HepG2 (cell line): ENCODE data around the gene CMIP. TPM values are rescaled to one million over a fixed set of nuclear protein-coding genes. Genes with fewer than 3 reads are reported as not detected.

Source experiments
- CBFB ChIP-seq: sonication (generic); formaldehyde crosslinking; IDR thresholded peaks from 2 replicates; pipeline ENCODE4 v1.4.0; 2020; ENCODE audit warnings: missing genetic modification reagents
- FOXA1 ChIP-seq, 2 experiments: fragments of 450-650 bp in 1 of 2; sonication (generic) in 1 of 2; formaldehyde crosslinking in 1 of 2; IDR thresholded peaks; 2 replicates each; pipeline versions ENCODE4 v1.4.0 to v1.6.1; 2016 to 2020; ENCODE audit warnings: missing genetic modification reagents in 1 of 2
- JUNB ChIP-seq: sonication (generic); formaldehyde crosslinking; IDR thresholded peaks from 2 replicates; pipeline ENCODE4 v1.8.0; 2022; ENCODE audit warnings: missing genetic modification reagents, mild to moderate bottlenecking, borderline replicate concordance
- KDM2A ChIP-seq: sonication (generic); formaldehyde crosslinking; IDR thresholded peaks from 2 replicates; pipeline ENCODE4 v1.4.0; 2020; ENCODE audit warnings: low read depth, missing genetic modification reagents, borderline replicate concordance
- KLF9 ChIP-seq: IDR thresholded peaks from 2 replicates; pipeline ENCODE4 v1.6.1; 2016; ENCODE audit warnings: low read depth
- KMT2B ChIP-seq: IDR thresholded peaks from 2 replicates; pipeline ENCODE4 v1.6.1; 2016; ENCODE audit warnings: missing genetic modification reagents, missing compliant biosample characterization
- SNAPC2 ChIP-seq: sonication (generic); formaldehyde crosslinking; IDR thresholded peaks from 2 replicates; pipeline ENCODE4 v1.8.1; 2022; ENCODE audit warnings: mild to moderate bottlenecking, missing genetic modification reagents
- SP140L ChIP-seq: sonication (generic); formaldehyde crosslinking; IDR thresholded peaks from 2 replicates; pipeline ENCODE4 v1.4.0; 2020; ENCODE audit warnings: missing genetic modification reagents, borderline replicate concordance
- TFE3 ChIP-seq: IDR thresholded peaks from 2 replicates; pipeline ENCODE4 v1.6.1; 2016
- TIGD3 ChIP-seq: sonication (generic); formaldehyde crosslinking; IDR thresholded peaks from 2 replicates; pipeline ENCODE4 v1.5.1; 2020; ENCODE audit warnings: mild to moderate bottlenecking, missing genetic modification reagents, borderline replicate concordance
- ZNF121 ChIP-seq: sonication (generic); formaldehyde crosslinking; IDR thresholded peaks from 2 replicates; pipeline ENCODE4 v1.5.0; 2020; ENCODE audit warnings: mild to moderate bottlenecking, missing genetic modification reagents
- ZNF224 ChIP-seq: sonication (generic); formaldehyde crosslinking; IDR thresholded peaks from 2 replicates; pipeline ENCODE4 v1.5.0; 2020; ENCODE audit warnings: mild to moderate bottlenecking, missing genetic modification reagents
- ZNF333 ChIP-seq: sonication (generic); formaldehyde crosslinking; IDR thresholded peaks from 2 replicates; pipeline ENCODE4 v1.4.0; 2020; ENCODE audit warnings: mild to moderate bottlenecking, missing genetic modification reagents, borderline replicate concordance
- ZNF644 ChIP-seq: IDR thresholded peaks from 2 replicates; pipeline ENCODE4 v1.6.1; 2016; ENCODE audit warnings: low read depth
- ZNF749 ChIP-seq: sonication (generic); formaldehyde crosslinking; IDR thresholded peaks from 2 replicates; pipeline ENCODE4 v1.8.0; 2022; ENCODE audit warnings: mild to moderate bottlenecking, missing genetic modification reagents, moderate library complexity, borderline replicate concordance
- ZNF770 ChIP-seq: sonication (generic); formaldehyde crosslinking; IDR thresholded peaks from 2 replicates; pipeline ENCODE4 v1.5.0; 2020; ENCODE audit warnings: mild to moderate bottlenecking, missing genetic modification reagents
- polyA plus RNA-seq, 8 experiments: library from polyadenylated mRNA; depleted of rRNA in 3 of 8; stranded (reverse) in 7 of 8; unstranded in 1 of 8; fragments of >200 nt; fragmentation: Illumina TruSeq in 4 of 8; extraction: Trizol in 4 of 8; gene quantifications; 2 replicates each; pipeline versions ENCODE4 v1.2.1 to v1.2.3, GENCODE V29; 2011 to 2016; ENCODE audit warnings: low read depth in 4 of 8, missing spikeins in 1 of 8, mixed read lengths in 1 of 8; ENCODE audit not compliant: insufficient read depth in 1 of 8
- total RNA-seq, 5 experiments: library from RNA; depleted of rRNA; stranded (reverse); fragments of >200 nt; fragmentation: Illumina TruSeq; extraction: Trizol; gene quantifications; 2 replicates each; pipeline ENCODE4 v1.2.3, GENCODE V29; 2016; ENCODE audit warnings: low read depth in 1 of 5
- TF ChIP-seq, protein P1 (sequence below): sonication (generic); formaldehyde crosslinking; conservative IDR thresholded peaks from 2 replicates; pipeline ENCODE4 v1.8.0; 2022; ENCODE audit warnings: missing genetic modification reagents
- TF ChIP-seq, protein P2 (sequence below): sonication (generic); formaldehyde crosslinking; IDR thresholded peaks from 2 replicates; pipeline ENCODE4 v1.5.1; 2020; ENCODE audit warnings: mild to moderate bottlenecking, missing genetic modification reagents

Gene CMIP
- total and polyA plus RNA-seq, 2 of the 13 experiments (the other 11 are each of a cell fraction or from before 2014, with no cell fraction given): 10.9 to 18.1 TPM

DNA sequence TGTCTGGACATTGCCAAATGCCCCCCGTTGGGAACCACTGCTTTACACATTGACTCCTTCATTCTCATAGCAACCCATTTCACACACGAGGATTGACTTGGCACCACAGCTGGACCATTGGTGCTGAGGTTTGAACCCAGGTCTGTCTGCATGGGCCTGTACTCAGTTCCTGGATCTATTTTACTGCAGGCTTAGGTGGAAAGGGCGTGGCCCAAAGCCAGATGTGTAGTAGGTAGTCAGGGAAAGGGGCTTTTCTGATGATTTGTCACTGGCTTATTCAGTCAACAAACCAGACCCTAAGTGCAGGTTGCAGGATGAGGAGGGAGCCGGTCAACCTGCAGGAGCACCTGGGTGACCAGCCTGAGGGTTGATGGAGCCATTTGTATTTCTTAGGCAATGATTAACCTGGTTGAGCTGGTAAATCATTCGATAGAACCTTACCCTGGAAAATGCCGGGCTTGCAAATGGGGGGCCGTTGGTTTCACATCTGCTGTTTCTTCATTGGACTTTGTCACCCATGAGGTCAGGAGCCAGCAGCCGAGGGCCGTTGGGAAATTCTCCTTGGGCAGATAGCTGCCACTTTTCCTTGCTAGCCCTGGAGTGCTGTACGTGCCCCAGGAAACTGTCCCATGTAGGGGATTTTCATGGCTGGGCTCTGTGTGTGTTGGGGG lies 104.4 kb downstream of the CMIP start (continued):
- TF ChIP-seq, protein P1, sequence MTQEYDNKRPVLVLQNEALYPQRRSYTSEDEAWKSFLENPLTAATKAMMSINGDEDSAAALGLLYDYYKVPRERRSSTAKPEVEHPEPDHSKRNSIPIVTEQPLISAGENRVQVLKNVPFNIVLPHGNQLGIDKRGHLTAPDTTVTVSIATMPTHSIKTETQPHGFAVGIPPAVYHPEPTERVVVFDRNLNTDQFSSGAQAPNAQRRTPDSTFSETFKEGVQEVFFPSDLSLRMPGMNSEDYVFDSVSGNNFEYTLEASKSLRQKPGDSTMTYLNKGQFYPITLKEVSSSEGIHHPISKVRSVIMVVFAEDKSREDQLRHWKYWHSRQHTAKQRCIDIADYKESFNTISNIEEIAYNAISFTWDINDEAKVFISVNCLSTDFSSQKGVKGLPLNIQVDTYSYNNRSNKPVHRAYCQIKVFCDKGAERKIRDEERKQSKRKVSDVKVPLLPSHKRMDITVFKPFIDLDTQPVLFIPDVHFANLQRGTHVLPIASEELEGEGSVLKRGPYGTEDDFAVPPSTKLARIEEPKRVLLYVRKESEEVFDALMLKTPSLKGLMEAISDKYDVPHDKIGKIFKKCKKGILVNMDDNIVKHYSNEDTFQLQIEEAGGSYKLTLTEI (CRISPR knock-in tag): no peak
- TF ChIP-seq TIGD3 (CRISPR knock-in tag) (no peak), JUNB (no peak; the same call in 1 of the 2 replicates), KMT2B (no peak; the same call in 1 of the 2 replicates), ZNF224 (0 out of 2 replicates have a peak, but pooled peaks have one; percentile 2), ZNF644 (CRISPR knock-in tag) (peak; percentile 91; the same call in 1 of the 2 replicates), KDM2A (no peak; the same call in 1 of the 2 replicates), ZNF749 (CRISPR knock-in tag) (peak; percentile 52; the same call in 1 of the 2 replicates), TFE3 (CRISPR knock-in tag) (peak; percentile 79), SNAPC2 (CRISPR knock-in tag) (peak; percentile 69; the same call in 1 of the 2 replicates), CBFB (CRISPR knock-in tag) (peak; percentile 24; the same call in 1 of the 2 replicates), ZNF333 (CRISPR knock-in tag) (no peak), SP140L (CRISPR knock-in tag) (peak; percentile 52; the same call in 1 of the 2 replicates), ZNF770 (CRISPR knock-in tag) (peak; percentile 85), KLF9 (CRISPR knock-in tag) (peak; percentile 81; the same call in 1 of the 2 replicates), ZNF121 (CRISPR knock-in tag) (peak; percentile 86), FOXA1 (IDR thresholded peaks at IDR 0.05) (no peak), FOXA1 (CRISPR knock-in tag; IDR thresholded peaks at IDR 0.05) (0 out of 2 replicates have a peak, but pooled peaks have one; percentile 23)
- TF ChIP-seq, protein P2, sequence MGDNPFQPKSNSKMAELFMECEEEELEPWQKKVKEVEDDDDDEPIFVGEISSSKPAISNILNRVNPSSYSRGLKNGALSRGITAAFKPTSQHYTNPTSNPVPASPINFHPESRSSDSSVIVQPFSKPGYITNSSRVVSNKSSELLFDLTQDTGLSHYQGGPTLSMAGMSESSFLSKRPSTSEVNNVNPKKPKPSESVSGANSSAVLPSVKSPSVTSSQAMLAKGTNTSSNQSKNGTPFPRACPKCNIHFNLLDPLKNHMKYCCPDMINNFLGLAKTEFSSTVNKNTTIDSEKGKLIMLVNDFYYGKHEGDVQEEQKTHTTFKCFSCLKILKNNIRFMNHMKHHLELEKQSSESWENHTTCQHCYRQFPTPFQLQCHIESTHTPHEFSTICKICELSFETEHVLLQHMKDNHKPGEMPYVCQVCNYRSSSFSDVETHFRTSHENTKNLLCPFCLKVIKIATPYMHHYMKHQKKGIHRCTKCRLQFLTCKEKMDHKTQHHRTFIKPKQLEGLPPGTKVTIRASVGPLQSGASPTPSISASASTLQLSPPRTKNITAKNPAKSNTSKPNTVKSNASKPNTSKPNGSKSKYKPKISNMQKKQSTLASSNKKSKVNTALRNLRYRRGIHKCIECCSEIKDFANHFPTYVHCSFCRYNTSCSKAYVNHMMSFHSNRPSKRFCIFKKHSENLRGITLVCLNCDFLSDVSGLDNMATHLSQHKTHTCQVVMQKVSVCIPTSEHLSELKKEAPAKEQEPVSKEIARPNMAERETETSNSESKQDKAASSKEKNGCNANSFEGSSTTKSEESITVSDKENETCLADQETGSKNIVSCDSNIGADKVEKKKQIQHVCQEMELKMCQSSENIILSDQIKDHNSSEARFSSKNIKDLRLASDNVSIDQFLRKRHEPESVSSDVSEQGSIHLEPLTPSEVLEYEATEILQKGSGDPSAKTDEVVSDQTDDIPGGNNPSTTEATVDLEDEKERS (CRISPR knock-in tag): no peak
